HG03135 (cell line): ENCODE data around the gene LIPG.

ENCODE experiments used
- ATAC-seq: cut with Tn5 transposase; IDR thresholded peaks from one replicate; pipeline ENCODE4 v1.9.1; 2021; ENCODE audit warnings: mild to moderate bottlenecking, moderate library complexity; ENCODE audit not compliant: unreplicated experiment

The LIPG gene

GRCh38 chr18:49609256-49610021 is 47.6 kb downstream of the LIPG start:
- no peak for ATAC-seq

- no peak for ATAC-seq
Measured at GRCh38 chr18:49610022-49610445, 48.2 kb downstream of the LIPG start.

GRCh38 chr18:49611316-49611715 is 49.5 kb downstream of the LIPG start:
- ATAC-seq: no peak

- ATAC-seq: peak; percentile 85
Measured at GRCh38 chr18:49612515-49613033, 50.7 kb downstream of the LIPG start.

- ATAC-seq: no peak
Measured at GRCh38 chr18:49613141-49613640, 51.3 kb downstream of the LIPG start.

- no peak for ATAC-seq
Measured at GRCh38 chr18:49613641-49614151, 51.8 kb downstream of the LIPG start.

GRCh38 chr18:49616618-49617328 is 54.9 kb downstream of the LIPG start:
- ATAC-seq: no peak

GRCh38 chr18:49617329-49617695 is 55.5 kb downstream of the LIPG start:
- no peak for ATAC-seq

GRCh38 chr18:49617865-49618264 is 56.0 kb downstream of the LIPG start:
- no peak for ATAC-seq

- ATAC-seq: no peak
Measured at GRCh38 chr18:49618742-49619681, 57.2 kb downstream of the LIPG start.

GRCh38 chr18:49619801-49620200 is 57.9 kb downstream of the LIPG start:
- no peak for ATAC-seq

- no peak for ATAC-seq
Measured at GRCh38 chr18:49621301-49621700, 59.4 kb downstream of the LIPG start.

- no peak for ATAC-seq
Measured at GRCh38 chr18:49621717-49622351, 60.0 kb downstream of the LIPG start.

GRCh38 chr18:49623571-49623970 is 61.7 kb downstream of the LIPG start:
- ATAC-seq: no peak

- ATAC-seq: no peak
Measured at GRCh38 chr18:49625021-49625691, 63.3 kb downstream of the LIPG start.

- no peak for ATAC-seq
Measured at GRCh38 chr18:49626842-49627467, 65.1 kb downstream of the LIPG start.

GRCh38 chr18:49628119-49628518 is 66.3 kb downstream of the LIPG start:
- ATAC-seq: no peak

GRCh38 chr18:49628881-49629795 is 67.3 kb downstream of the LIPG start:
- no peak for ATAC-seq
